K562 (cell line): ENCODE results near the gene FLAD1. TPM values are rescaled to one million over a fixed set of nuclear protein-coding genes. Genes with fewer than 3 reads are reported as not detected.

ENCODE experiments used
- BRCA1 ChIP-seq, 2 experiments: fragments of 450-650 bp in 1 of 2; sonication (generic) in 1 of 2; formaldehyde crosslinking in 1 of 2; IDR thresholded peaks; 2 replicates each; pipeline versions ENCODE4 v1.5.0 to v1.6.1; 2017 to 2020; ENCODE audit warnings: mild to moderate bottlenecking in 1 of 2, missing genetic modification reagents in 1 of 2
- DNMT1 ChIP-seq: fragments of 450-650 bp; IDR thresholded peaks from 2 replicates; pipeline ENCODE4 v1.6.1; 2016; ENCODE audit warnings: antibody characterized with exemption, mild to moderate bottlenecking
- E2F5 ChIP-seq: sonication (generic); formaldehyde crosslinking; IDR thresholded peaks from 2 replicates; pipeline ENCODE4 v1.8.0; 2022; ENCODE audit warnings: mild to moderate bottlenecking, missing genetic modification reagents
- GABPA ChIP-seq: fragments of 200-800 bp; sonication (Bioruptor generic); conservative IDR thresholded peaks from 2 replicates; pipeline ENCODE4 v1.6.1; 2016; ENCODE audit warnings: low read depth, missing genetic modification characterization, missing compliant biosample characterization
- MAFG ChIP-seq: fragments of 450-650 bp; conservative IDR thresholded peaks from 2 replicates; pipeline ENCODE4 v1.6.1; 2016; ENCODE audit warnings: missing genetic modification characterization, missing compliant biosample characterization
- NR2C1 ChIP-seq, 2 experiments: fragments of 450-650 bp; IDR thresholded peaks; 2 replicates each; pipeline ENCODE4 v1.6.1; 2017; ENCODE audit warnings: mild to moderate bottlenecking in 2 of 2, antibody characterized with exemption in 1 of 2, inconsistent platforms in 1 of 2, missing compliant biosample characterization in 1 of 2, missing genetic modification characterization in 1 of 2
- PHF21A ChIP-seq: fragments of 450-650 bp; IDR thresholded peaks from 2 replicates; pipeline ENCODE4 v1.6.1; 2017; ENCODE audit warnings: low read depth, borderline replicate concordance
- REST ChIP-seq, 2 experiments: fragments of 450-650 bp; formaldehyde crosslinking in 1 of 2; IDR thresholded peaks; 2 replicates each; pipeline versions ENCODE4 v1.4.0 to v1.6.1; 2014 to 2020; ENCODE audit warnings: mild to moderate bottlenecking in 2 of 2, borderline replicate concordance in 1 of 2, low read depth in 1 of 2
- STAG1 ChIP-seq: sonication (generic); formaldehyde crosslinking; IDR thresholded peaks from 2 replicates; pipeline ENCODE4 v1.5.0; 2020; ENCODE audit warnings: missing genetic modification reagents, borderline replicate concordance
- TAF7 ChIP-seq: fragments of 450-650 bp; IDR thresholded peaks from 2 replicates; pipeline ENCODE4 v1.6.1; 2016; ENCODE audit warnings: missing genetic modification characterization, missing compliant biosample characterization
- TCF7 ChIP-seq: sonication (generic); IDR thresholded peaks from 2 replicates; pipeline ENCODE4 v1.6.1; 2016; ENCODE audit warnings: antibody characterized with exemption, borderline replicate concordance
- THRA ChIP-seq: fragments of 450-650 bp; IDR thresholded peaks from 2 replicates; pipeline ENCODE4 v1.6.1; 2017; ENCODE audit warnings: mild to moderate bottlenecking, moderate library complexity
- THRB ChIP-seq: fragments of 450-650 bp; formaldehyde crosslinking; conservative IDR thresholded peaks from 2 replicates; pipeline ENCODE4 v1.4.0; 2022; ENCODE audit warnings: mild to moderate bottlenecking, missing genetic modification characterization
- ZFPM2 ChIP-seq: fragments of 250-450 bp; sonication (Bioruptor Pico); IDR thresholded peaks from 2 replicates; pipeline ENCODE4 v1.5.1; 2022; ENCODE audit warnings: mild to moderate bottlenecking
- ZNF76 ChIP-seq: fragments of 250-450 bp; sonication (Bioruptor Pico); IDR thresholded peaks from 2 replicates; pipeline ENCODE4 v1.4.0; 2020; ENCODE audit warnings: mild to moderate bottlenecking, moderate library complexity, borderline replicate concordance
- polyA plus RNA-seq, 8 experiments: library from polyadenylated mRNA; depleted of rRNA in 4 of 8; stranded (reverse) in 5 of 8; unstranded in 3 of 8; fragments of >200 nt; fragmentation: Nextera tagmentation in 2 of 8; fragmentation: Illumina TruSeq in 1 of 8; extraction: Ambion mirVana in 2 of 8; extraction: Trizol in 1 of 8; gene quantifications; 2 replicates each; pipeline versions ENCODE4 v1.2.1 to v1.2.3, GENCODE V29; 2011 to 2014; ENCODE audit warnings: inconsistent platforms in 1 of 8, missing spikeins in 1 of 8
- total RNA-seq, 7 experiments: library from RNA; depleted of rRNA in 6 of 7; stranded (reverse); fragments of >200 nt in 6 of 7; fragmentation: Illumina TruSeq in 2 of 7; extraction: Trizol in 2 of 7; gene quantifications; 2 replicates each; pipeline versions ENCODE4 v1.2.1 to v1.2.3, GENCODE V29; 2011 to 2021; ENCODE audit warnings: low replicate concordance in 1 of 7

FLAD1 gene
- total and polyA plus RNA-seq, 9 of the 15 experiments (the other 6 are each of a cell fraction or from before 2014, with no cell fraction given), result 24.9 to 85.8 (median 67.0) TPM

- peak; percentile 75; the same call in 1 of the 2 replicates for TF ChIP-seq THRB (CRISPR knock-in tag)
- peak; percentile 83 for TF ChIP-seq TCF7
- peak; percentile 98 for TF ChIP-seq NR2C1 (IDR thresholded peaks at IDR 0.05)
- peak; percentile 98 for TF ChIP-seq NR2C1 (tag; IDR thresholded peaks at IDR 0.05)
- no peak for TF ChIP-seq THRA
- TF ChIP-seq PHF21A, result no peak
- TF ChIP-seq E2F5 (CRISPR knock-in tag), result peak; percentile 84; the same call in 1 of the 2 replicates
- TF ChIP-seq BRCA1 (IDR thresholded peaks at IDR 0.05), result no peak
- no peak for TF ChIP-seq BRCA1 (CRISPR knock-in tag; IDR thresholded peaks at IDR 0.05)
- TF ChIP-seq MAFG (tag), result no peak
- no peak for TF ChIP-seq ZFPM2 (CRISPR knock-in tag)
- TF ChIP-seq REST (IDR thresholded peaks at IDR 0.05; ENCODE audit: borderline replicate concordance), result no peak
- TF ChIP-seq REST (CRISPR knock-in tag; IDR thresholded peaks at IDR 0.05; ENCODE audit: low read depth), result no peak
- no peak for TF ChIP-seq ZNF76
- peak; percentile 97 for TF ChIP-seq GABPA (tag)
- peak; percentile 62; the same call in 1 of the 2 replicates for TF ChIP-seq TAF7
- no peak for TF ChIP-seq DNMT1
- no peak for TF ChIP-seq STAG1 (CRISPR knock-in tag)
Measured at GRCh38 chr1:154974102-154974807, 8.9 kb upstream of the FLAD1 start, which contains the start of gene CKS1B (continued).
